ENCODE measurements around the gene HYAL1.

The HYAL1 gene

GRCh38 chr3:50334339-50335075 lies 31.1 kb upstream of the HYAL1 start:
- DNase-seq, result no peak

- DNase-seq, result no peak
Observed at GRCh38 chr3:50333744-50334328, 30.5 kb upstream of the HYAL1 start.

- DNase-seq, result no peak
Observed at GRCh38 chr3:50331364-50331907, 28.1 kb upstream of the HYAL1 start.

- no peak for DNase-seq
Observed at GRCh38 chr3:50330330-50330729, 27.0 kb upstream of the HYAL1 start.

GRCh38 chr3:50327943-50328691 lies 24.7 kb upstream of the HYAL1 start, which contains the start of gene TUSC2:
TSS of gene TUSC2 (minus strand) at chr3:50328223. CDS start at chr3:50328099, 124 bp downstream.
- peak; percentile 89 to 96 (median 94) for DNase-seq

GRCh38 chr3:50327129-50327528 lies 23.8 kb upstream of the HYAL1 start:
- DNase-seq, result no peak

GRCh38 chr3:50326182-50326541 lies 22.8 kb upstream of the HYAL1 start:
- no peak for DNase-seq

GRCh38 chr3:50325497-50326181 lies 22.3 kb upstream of the HYAL1 start:
- DNase-seq, result no peak

- no peak for DNase-seq
Observed at GRCh38 chr3:50325113-50325480, 21.7 kb upstream of the HYAL1 start.

GRCh38 chr3:50324351-50325112 lies 21.2 kb upstream of the HYAL1 start:
- peak in 3 of 5 donors; percentile 40 to 50 (median 42) for DNase-seq

GRCh38 chr3:50323614-50324199 lies 20.3 kb upstream of the HYAL1 start:
- no peak for DNase-seq

- no peak for DNase-seq
Observed at GRCh38 chr3:50323092-50323600, 19.8 kb upstream of the HYAL1 start.

- no peak for DNase-seq
Observed at GRCh38 chr3:50322386-50323091, 19.2 kb upstream of the HYAL1 start, which contains the start of gene HYAL2. TSS of gene HYAL2 (minus strand) at chr3:50322745. CDS start at chr3:50320489, 2,256 bp downstream.

GRCh38 chr3:50322115-50322385 lies 18.7 kb upstream of the HYAL1 start:
- DNase-seq, result no peak

GRCh38 chr3:50321336-50322114 lies 18.2 kb upstream of the HYAL1 start:
- DNase-seq, result peak; percentile 59 to 87 (median 70)

GRCh38 chr3:50320853-50321335 lies 17.5 kb upstream of the HYAL1 start:
- DNase-seq, result peak in 3 of 5 donors; percentile 35 to 56 (median 48)

GRCh38 chr3:50319894-50320625 lies 16.7 kb upstream of the HYAL1 start:
- no peak for DNase-seq

GRCh38 chr3:50319181-50319893 lies 16.0 kb upstream of the HYAL1 start:
- no peak for DNase-seq

- no peak for DNase-seq
Observed at GRCh38 chr3:50318615-50319014, 15.2 kb upstream of the HYAL1 start.

Measured in T-helper 1 cell (primary cell).